HG03342 (cell line): ENCODE results near the gene MAFF.
"Not testable (repeated sequence)": the region's sequence is repeated elsewhere in the genome, so short reads cannot be mapped to it uniquely, and the experiment has no call there.

Source experiments
- ATAC-seq: cut with Tn5 transposase; IDR thresholded peaks from one replicate; pipeline ENCODE4 v1.9.1; 2021; ENCODE audit warnings: mild to moderate bottlenecking, moderate library complexity; ENCODE audit not compliant: unreplicated experiment

Gene MAFF

GRCh38 chr22:38201711-38202436, at the start of gene MAFF:
Gene MAFF, plus strand, starts transcription at chr22:38201994. Its CDS starts 11,860 bp downstream, at chr22:38213854.
- peak; percentile 51 for ATAC-seq

- no peak for ATAC-seq
These were observed 47.8 kb upstream of the MAFF start for GRCh38 chr22:38153821-38154562.

GRCh38 chr22:38154563-38154915, 47.3 kb upstream of the MAFF start:
- not testable (repeated sequence) for ATAC-seq

GRCh38 chr22:38155703-38156102, 46.1 kb upstream of the MAFF start:
- ATAC-seq = no peak

GRCh38 chr22:38162881-38163843, 38.6 kb upstream of the MAFF start:
- ATAC-seq = no peak

GRCh38 chr22:38163844-38164550, 37.8 kb upstream of the MAFF start:
- no peak for ATAC-seq

- no peak for ATAC-seq
These were observed 37.3 kb upstream of the MAFF start for GRCh38 chr22:38164551-38164918.

GRCh38 chr22:38165922-38166593, 35.7 kb upstream of the MAFF start:
- no peak for ATAC-seq

GRCh38 chr22:38167988-38168407, 33.8 kb upstream of the MAFF start:
- ATAC-seq = no peak

GRCh38 chr22:38169116-38169515, 32.7 kb upstream of the MAFF start:
- no peak for ATAC-seq

- no peak for ATAC-seq
These were observed 31.3 kb upstream of the MAFF start for GRCh38 chr22:38170469-38170868.

GRCh38 chr22:38171927-38172831, 29.6 kb upstream of the MAFF start:
- no peak for ATAC-seq

GRCh38 chr22:38172832-38173640, 28.8 kb upstream of the MAFF start:
- no peak for ATAC-seq

GRCh38 chr22:38173641-38173906, 28.2 kb upstream of the MAFF start:
- ATAC-seq = no peak

- no peak for ATAC-seq
These were observed 27.2 kb upstream of the MAFF start for GRCh38 chr22:38174626-38175025.

GRCh38 chr22:38175206-38176118, 26.3 kb upstream of the MAFF start:
- ATAC-seq = no peak

GRCh38 chr22:38176170-38176741, 25.5 kb upstream of the MAFF start:
- ATAC-seq = no peak
